Hepatocyte (in vitro differentiated cells): ENCODE measurements around the gene SORCS2. TPM values are rescaled to one million over a fixed set of nuclear protein-coding genes. Genes with fewer than 3 reads are reported as not detected.

ENCODE experiments used
- DNase-seq: peaks from one replicate; pipeline ENCODE4 v3.0.0-alpha.2; 2016; ENCODE audit warnings: low spot score
- H2AFZ ChIP-seq: fragments of 200-600 bp; sonication (generic); 2 replicates; pipeline ENCODE4 v1.6.0; 2016; ENCODE audit warnings: antibody characterized with exemption, mild to moderate bottlenecking
- H3K27ac ChIP-seq: fragments of 200-600 bp; sonication (generic); 2 replicates; pipeline ENCODE4 v1.5.1; 2016; ENCODE audit warnings: mild to moderate bottlenecking
- H3K27me3 ChIP-seq: fragments of 200-600 bp; sonication (generic); 2 replicates; pipeline ENCODE4 v1.6.1; 2016
- H3K36me3 ChIP-seq: fragments of 200-600 bp; sonication (generic); replicated peaks from 2 replicates; pipeline ENCODE4 v1.5.1; 2016; ENCODE audit warnings: low read depth; ENCODE audit not compliant: insufficient read depth
- H3K4me1 ChIP-seq: fragments of 200-600 bp; sonication (generic); 2 replicates; pipeline ENCODE4 v1.5.1; 2016; ENCODE audit warnings: mild to moderate bottlenecking, moderate library complexity; ENCODE audit not compliant: insufficient read depth
- H3K4me2 ChIP-seq: fragments of 200-600 bp; sonication (generic); 2 replicates; pipeline ENCODE4 v1.6.0; 2016
- H3K4me3 ChIP-seq: fragments of 200-600 bp; sonication (generic); 2 replicates; pipeline ENCODE4 v1.5.1; 2016; ENCODE audit warnings: mild to moderate bottlenecking
- H3K79me2 ChIP-seq: fragments of 200-600 bp; sonication (generic); 2 replicates; pipeline ENCODE4 v1.6.0; 2017; ENCODE audit warnings: mild to moderate bottlenecking
- H3K9me2 ChIP-seq: fragments of 200-600 bp; sonication (generic); replicated peaks from 2 replicates; pipeline ENCODE4 v1.6.0; 2017; ENCODE audit warnings: mild to moderate bottlenecking; ENCODE audit not compliant: insufficient read depth
- H3K9me3 ChIP-seq: fragments of 200-600 bp; sonication (generic); 2 replicates; pipeline ENCODE4 v1.5.1; 2016; ENCODE audit warnings: low read depth, mild to moderate bottlenecking
- H4K20me1 ChIP-seq: fragments of 200-600 bp; sonication (generic); 2 replicates; pipeline ENCODE4 v1.6.0; 2016; ENCODE audit warnings: mild to moderate bottlenecking; ENCODE audit not compliant: insufficient read depth, poor library complexity, severe bottlenecking
- EZH2 ChIP-seq: fragments of 200-600 bp; sonication (generic); IDR thresholded peaks from 2 replicates; pipeline ENCODE4 v1.6.1; 2016; ENCODE audit warnings: antibody characterized with exemption, mild to moderate bottlenecking, borderline replicate concordance
- EZH2phosphoT487 ChIP-seq: fragments of 200-600 bp; sonication (generic); IDR thresholded peaks from one replicate; pipeline ENCODE4 v1.6.1; 2018; ENCODE audit warnings: antibody characterized with exemption, mild to moderate bottlenecking, low read depth, moderate library complexity; ENCODE audit not compliant: unreplicated experiment, severe bottlenecking
- WGBS: methylation state at CpG from one replicate; pipeline ENCODE4 v1.1.6; 2016; ENCODE audit warnings: low lambda C conversion rate; ENCODE audit errors: missing lambda C conversion rate; 5-methylcytosine and 5-hydroxymethylcytosine counted together
- polyA plus RNA-seq: library from polyadenylated mRNA; unstranded; fragments of >200 nt; fragmentation: Nextera tagmentation; extraction: Ambion mirVana; gene quantifications from 2 replicates; pipeline ENCODE4 v1.2.1, GENCODE V29; 2016
- total RNA-seq: library from RNA; depleted of rRNA; stranded (reverse); fragments of >200 nt; gene quantifications from 2 replicates; pipeline ENCODE4 v1.2.3, GENCODE V29; 2014
- TF ChIP-seq, protein P1 (sequence below): fragments of 200-600 bp; sonication (generic); IDR thresholded peaks from 2 replicates; pipeline ENCODE4 v1.5.1; 2016; ENCODE audit warnings: antibody characterized with exemption, mild to moderate bottlenecking; ENCODE audit not compliant: poor library complexity

The SORCS2 gene
- total and polyA plus RNA-seq, 2 experiments from 2014 or later = 1.6 to 4.8 TPM

DNA sequence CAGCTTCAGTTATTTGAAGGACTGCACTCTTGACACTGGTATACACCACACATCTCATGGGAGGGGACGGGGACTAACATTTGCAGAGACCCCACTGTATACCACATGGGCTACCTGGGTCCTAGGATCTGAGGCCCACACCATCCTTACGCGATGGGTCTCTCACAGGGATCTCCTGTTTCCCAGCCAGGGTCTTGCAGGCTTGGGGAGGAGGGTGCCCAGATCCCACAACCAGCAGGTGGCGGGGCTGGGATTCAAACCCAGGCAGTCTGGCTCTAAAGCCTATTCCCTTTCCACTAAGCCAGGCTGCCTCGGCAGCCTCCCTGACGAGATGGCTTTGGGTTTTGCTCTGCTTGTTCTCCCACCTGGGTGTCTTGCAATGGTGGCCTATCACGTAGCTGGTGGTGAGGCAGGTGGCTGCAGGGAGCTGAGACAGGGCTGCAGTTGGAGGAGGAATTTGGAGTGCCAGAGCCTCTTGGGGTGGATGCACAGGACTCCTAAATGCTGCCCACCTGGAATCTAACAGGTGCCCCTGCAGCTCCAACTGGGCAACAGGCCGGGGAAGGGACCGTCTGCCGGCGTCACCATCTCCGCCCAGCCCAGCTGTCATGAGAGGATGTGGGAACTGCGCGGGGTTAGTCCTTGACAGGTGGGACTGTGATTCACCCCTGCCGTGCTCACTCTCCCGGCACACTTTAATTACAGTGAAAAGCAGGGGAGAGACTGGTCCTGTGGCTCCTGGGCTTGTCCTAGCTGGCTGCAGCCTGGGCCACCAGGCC, 131.7 kb downstream of the SORCS2 start:
- no peaks in the 10 kb centered on the region for H3K9me2 ChIP-seq
- H3K4me2 ChIP-seq = no peak overlapping the region
- WGBS = 93% methylated on average over 16 of the region's 16 CpGs
- H3K27me3 ChIP-seq = no peaks in the 10 kb centered on the region
- H3K36me3 ChIP-seq = no peaks in the 10 kb centered on the region
- no peak overlapping the region for H2AFZ ChIP-seq
- DNase-seq = no peak
- H3K4me3 ChIP-seq = no peak overlapping the region
- H3K4me1 ChIP-seq = no peaks in the 10 kb centered on the region
- H3K9me3 ChIP-seq = no peaks in the 10 kb centered on the region
- no peaks in the 10 kb centered on the region for H4K20me1 ChIP-seq
- H3K79me2 ChIP-seq = no peaks in the 10 kb centered on the region
- TF ChIP-seq EZH2 = no peak
- TF ChIP-seq EZH2phosphoT487 = no peak
- TF ChIP-seq, protein P1, sequence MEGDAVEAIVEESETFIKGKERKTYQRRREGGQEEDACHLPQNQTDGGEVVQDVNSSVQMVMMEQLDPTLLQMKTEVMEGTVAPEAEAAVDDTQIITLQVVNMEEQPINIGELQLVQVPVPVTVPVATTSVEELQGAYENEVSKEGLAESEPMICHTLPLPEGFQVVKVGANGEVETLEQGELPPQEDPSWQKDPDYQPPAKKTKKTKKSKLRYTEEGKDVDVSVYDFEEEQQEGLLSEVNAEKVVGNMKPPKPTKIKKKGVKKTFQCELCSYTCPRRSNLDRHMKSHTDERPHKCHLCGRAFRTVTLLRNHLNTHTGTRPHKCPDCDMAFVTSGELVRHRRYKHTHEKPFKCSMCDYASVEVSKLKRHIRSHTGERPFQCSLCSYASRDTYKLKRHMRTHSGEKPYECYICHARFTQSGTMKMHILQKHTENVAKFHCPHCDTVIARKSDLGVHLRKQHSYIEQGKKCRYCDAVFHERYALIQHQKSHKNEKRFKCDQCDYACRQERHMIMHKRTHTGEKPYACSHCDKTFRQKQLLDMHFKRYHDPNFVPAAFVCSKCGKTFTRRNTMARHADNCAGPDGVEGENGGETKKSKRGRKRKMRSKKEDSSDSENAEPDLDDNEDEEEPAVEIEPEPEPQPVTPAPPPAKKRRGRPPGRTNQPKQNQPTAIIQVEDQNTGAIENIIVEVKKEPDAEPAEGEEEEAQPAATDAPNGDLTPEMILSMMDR = no peak
- H3K27ac ChIP-seq = no peak overlapping the region

DNA sequence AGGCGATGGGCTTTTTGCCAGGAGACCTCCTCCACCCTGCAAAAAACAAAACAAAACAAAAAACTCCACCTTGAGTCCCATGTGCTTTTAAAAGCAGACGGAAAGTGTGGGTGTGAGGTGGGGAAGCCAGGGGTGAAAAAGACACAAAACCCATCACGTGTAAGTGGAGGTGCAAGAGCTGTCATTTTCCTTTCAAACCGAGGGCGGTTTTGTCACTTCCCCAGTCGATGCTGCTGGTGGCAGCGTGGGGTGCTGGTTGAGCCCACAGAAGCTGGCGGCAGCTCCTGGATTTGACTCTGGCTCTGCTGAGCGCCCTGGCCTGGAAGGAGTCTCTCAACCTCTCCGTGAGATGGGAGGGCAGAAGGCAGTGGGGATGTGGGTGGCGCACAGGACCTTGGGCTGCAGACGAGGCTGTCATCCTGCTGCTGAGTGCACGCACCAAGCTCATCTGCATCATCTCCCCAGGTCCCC, 132.3 kb downstream of the SORCS2 start:
- Histone ChIP-seq H3K36me3 (no peaks in the 10 kb centered on the region), H3K9me3 (no peaks in the 10 kb centered on the region), H3K4me3 (no peak overlapping the region), H3K4me1 (no peaks in the 10 kb centered on the region), H3K9me2 (no peaks in the 10 kb centered on the region), H4K20me1 (no peaks in the 10 kb centered on the region), H3K4me2 (no peak overlapping the region), H3K27ac (no peak overlapping the region), H2AFZ (no peak overlapping the region), H3K79me2 (no peaks in the 10 kb centered on the region), H3K27me3 (no peaks in the 10 kb centered on the region)
- WGBS = 79% methylated on average over 13 of the region's 13 CpGs
- no peak for TF ChIP-seq EZH2
- TF ChIP-seq EZH2phosphoT487 = no peak
- TF ChIP-seq, protein P1 = no peak
- no peak for DNase-seq

DNA sequence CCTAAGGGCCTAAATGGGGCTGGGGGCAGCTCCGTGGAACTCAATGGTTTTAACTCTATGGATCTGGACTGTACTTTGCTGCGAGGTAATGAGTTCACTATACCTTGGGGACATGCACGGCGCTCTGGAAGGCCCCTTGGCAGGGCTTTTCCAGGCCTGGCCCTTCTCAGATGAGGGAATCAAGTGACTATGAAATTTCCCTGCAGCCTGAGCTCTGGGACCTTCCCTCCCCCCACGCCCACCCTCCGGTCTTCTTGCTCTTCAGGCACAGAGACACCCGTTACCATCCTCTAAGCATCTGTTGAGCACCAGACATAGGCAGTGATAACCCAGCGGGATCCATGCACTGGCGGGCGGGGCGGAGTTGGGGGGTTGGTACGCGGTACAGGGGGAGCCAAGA, 133.2 kb downstream of the SORCS2 start:
- Histone ChIP-seq H3K9me2 (no peaks in the 10 kb centered on the region), H3K27ac (no peak overlapping the region), H2AFZ (no peak overlapping the region), H3K79me2 (no peaks in the 10 kb centered on the region), H3K4me1 (no peaks in the 10 kb centered on the region), H3K4me2 (no peak overlapping the region), H4K20me1 (no peaks in the 10 kb centered on the region), H3K36me3 (no peaks in the 10 kb centered on the region), H3K4me3 (no peak overlapping the region), H3K27me3 (no peaks in the 10 kb centered on the region), H3K9me3 (no peaks in the 10 kb centered on the region)
- TF ChIP-seq, protein P1 = no peak
- no peak for TF ChIP-seq EZH2
- no peak for DNase-seq
- 81% methylated on average over 13 of the region's 13 CpGs for WGBS
